Neural cell (in vitro differentiated cells): ENCODE data around the gene MUS81. TPM values are rescaled to one million over a fixed set of nuclear protein-coding genes. Genes with fewer than 3 reads are reported as not detected.
"Not testable (repeated sequence)": the region's sequence is repeated elsewhere in the genome, so short reads cannot be mapped to it uniquely, and the experiment has no call there.

Source experiments
- H2AFZ ChIP-seq: fragments of 200-600, 300-800 bp; sonication (generic), shearing (Covaris generic); 2 replicates; pipeline ENCODE4 v1.6.0; 2014; ENCODE audit warnings: low read depth, mild to moderate bottlenecking, antibody characterized with exemption, low read length, moderate library complexity
- H3F3A ChIP-seq: fragments of 200-600 bp; shearing (Covaris generic); 2 replicates; pipeline ENCODE4 v1.6.1; 2016; ENCODE audit warnings: mild to moderate bottlenecking, moderate library complexity, mixed read lengths, antibody characterized with exemption, low read length; ENCODE audit not compliant: insufficient read depth, poor library complexity, severe bottlenecking
- H3K27ac ChIP-seq: fragments of 200-600, 300-800 bp; sonication (generic), shearing (Covaris generic); 2 replicates; pipeline ENCODE4 v1.5.1; 2014; ENCODE audit warnings: mild to moderate bottlenecking, low read length, moderate library complexity
- H3K27me3 ChIP-seq: fragments of 300-800, 200-600 bp; sonication (generic), shearing (Covaris generic); 2 replicates; pipeline ENCODE4 v1.6.0; 2014; ENCODE audit warnings: mild to moderate bottlenecking, low read depth, low read length, moderate library complexity; ENCODE audit not compliant: insufficient read depth
- H3K36me3 ChIP-seq: fragments of 300-800, 200-600 bp; sonication (generic), shearing (Covaris generic); 2 replicates; pipeline ENCODE4 v1.5.1; 2014; ENCODE audit warnings: mild to moderate bottlenecking, antibody characterized with exemption, low read length, moderate library complexity; ENCODE audit not compliant: insufficient read depth
- H3K4me2 ChIP-seq: fragments of 300-800, 200-600 bp; sonication (generic), shearing (Covaris generic); 2 replicates; pipeline ENCODE4 v1.6.0; 2014; ENCODE audit warnings: mild to moderate bottlenecking, low read length
- H3K4me3 ChIP-seq: fragments of 300-800, 200-600 bp; sonication (generic), shearing (Covaris generic); 2 replicates; pipeline ENCODE4 v1.5.1; 2014; ENCODE audit warnings: mild to moderate bottlenecking, low read length, moderate library complexity
- H3K79me2 ChIP-seq: fragments of 200-600 bp; shearing (Covaris generic); replicated peaks from 2 replicates; pipeline ENCODE4 v1.6.0; 2014; ENCODE audit warnings: mild to moderate bottlenecking, low read length, moderate library complexity; ENCODE audit not compliant: insufficient read depth
- H3K9ac ChIP-seq: fragments of 300-800, 200-600 bp; sonication (generic), shearing (Covaris generic); 2 replicates; pipeline ENCODE4 v1.6.1; 2016; ENCODE audit warnings: mild to moderate bottlenecking, low read length, mixed read lengths
- H3K9me2 ChIP-seq: fragments of 200-600 bp; shearing (Covaris generic); 2 replicates; pipeline ENCODE4 v1.6.1; 2016; ENCODE audit warnings: mild to moderate bottlenecking, low read length, mixed read lengths; ENCODE audit not compliant: insufficient read depth
- H3K9me3 ChIP-seq: fragments of 200-600, 300-800 bp; sonication (generic), shearing (Covaris generic); 2 replicates; pipeline ENCODE4 v1.6.1; 2016; ENCODE audit warnings: mild to moderate bottlenecking, mixed run types, low read length, moderate library complexity, mixed read lengths
- H4K20me1 ChIP-seq: fragments of 200-600 bp; shearing (Covaris generic); 2 replicates; pipeline ENCODE4 v1.6.1; 2016; ENCODE audit warnings: mild to moderate bottlenecking, mixed run types; ENCODE audit not compliant: insufficient read depth
- CTCF ChIP-seq: fragments of 450-650 bp; IDR thresholded peaks from 2 replicates; pipeline ENCODE4 v1.5.1; 2014; ENCODE audit warnings: antibody characterized with exemption, mild to moderate bottlenecking, moderate library complexity; ENCODE audit not compliant: poor library complexity, severe bottlenecking
- EP300 ChIP-seq: fragments of 450-650 bp; conservative IDR thresholded peaks from 2 replicates; pipeline ENCODE4 v1.6.1; 2014; ENCODE audit warnings: antibody characterized with exemption, mild to moderate bottlenecking, moderate library complexity; ENCODE audit not compliant: poor library complexity, severe bottlenecking
- EZH2 ChIP-seq: fragments of 200-600, 300-800 bp; shearing (Covaris generic), sonication (generic); IDR thresholded peaks from 2 replicates; pipeline ENCODE4 v1.6.1; 2014; ENCODE audit warnings: antibody characterized with exemption, low read length, borderline replicate concordance, mild to moderate bottlenecking; ENCODE audit not compliant: insufficient read depth, poor library complexity, severe bottlenecking
- MXI1 ChIP-seq: fragments of 450-650 bp; conservative IDR thresholded peaks from 2 replicates; pipeline ENCODE4 v1.6.1; 2014; ENCODE audit warnings: antibody characterized with exemption, mild to moderate bottlenecking; ENCODE audit not compliant: poor library complexity, severe bottlenecking
- POLR2AphosphoS5 ChIP-seq: IDR thresholded peaks from 2 replicates; pipeline ENCODE4 v1.6.1; 2012
- RAD21 ChIP-seq: fragments of 450-650 bp; conservative IDR thresholded peaks from 2 replicates; pipeline ENCODE4 v1.6.1; 2014; ENCODE audit warnings: antibody characterized with exemption, mild to moderate bottlenecking, moderate library complexity
- REST ChIP-seq: IDR thresholded peaks from 2 replicates; pipeline ENCODE4 v1.6.1; 2012; ENCODE audit warnings: borderline replicate concordance
- SMC3 ChIP-seq: fragments of 450-650 bp; conservative IDR thresholded peaks from 2 replicates; pipeline ENCODE4 v1.6.1; 2014; ENCODE audit warnings: antibody characterized with exemption, mild to moderate bottlenecking, moderate library complexity; ENCODE audit not compliant: poor library complexity
- TAF1 ChIP-seq: IDR thresholded peaks from 2 replicates; pipeline ENCODE4 v1.6.1; 2012; ENCODE audit warnings: low read depth
- polyA plus RNA-seq: library from polyadenylated mRNA; depleted of rRNA; stranded (reverse); fragments of >200 nt; gene quantifications from 2 replicates; pipeline ENCODE4 v1.2.3, GENCODE V29; 2014

MUS81 gene
- polyA plus RNA-seq, 1 donor from 2014 or later: 183 TPM

DNA sequence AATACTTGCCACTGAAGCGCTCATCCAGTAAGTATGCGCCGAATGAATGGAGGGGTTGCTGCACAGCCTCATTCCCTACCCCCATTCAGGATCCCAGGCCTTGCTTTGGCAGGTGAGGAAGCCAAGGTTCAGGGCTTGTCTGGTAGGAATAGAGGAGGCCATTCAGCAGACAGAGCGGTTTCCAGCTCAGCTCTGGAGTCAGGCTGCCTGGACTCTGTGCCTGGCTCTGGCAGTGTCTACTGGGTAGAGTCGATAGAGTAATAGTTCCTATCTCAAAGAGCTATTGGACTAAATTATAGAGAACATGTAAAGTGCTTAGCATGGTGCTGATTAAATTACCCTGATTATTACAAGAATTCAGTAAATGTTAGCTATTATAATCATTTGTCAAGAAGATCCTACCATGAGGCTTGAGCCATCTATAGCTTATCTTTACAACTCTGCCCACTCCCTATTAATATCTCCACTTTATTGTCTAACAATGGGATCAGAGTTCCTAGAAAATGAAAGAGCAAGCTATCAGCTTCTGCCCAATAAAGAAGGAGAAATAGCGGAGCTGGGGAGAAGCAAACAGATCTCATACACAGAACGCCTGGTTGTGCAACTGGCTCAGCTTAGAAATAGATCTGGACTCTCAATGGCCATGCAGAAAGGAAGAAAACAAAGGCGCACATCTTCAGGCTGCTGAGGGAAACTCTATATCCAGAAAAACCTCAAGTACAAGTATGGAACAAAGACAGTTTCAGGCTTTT is 33.1 kb upstream of the MUS81 start:
- Histone ChIP-seq H3K4me2 (no peak overlapping the region), H3F3A (no peaks in the 10 kb centered on the region), H3K27ac (no peak overlapping the region), H3K9ac (no peak overlapping the region), H2AFZ (no peak overlapping the region), H3K79me2 (no peaks in the 10 kb centered on the region), H3K36me3 (no peaks in the 10 kb centered on the region), H3K9me2 (no peaks in the 10 kb centered on the region), H3K27me3 (no peaks in the 10 kb centered on the region), H3K9me3 (no peaks in the 10 kb centered on the region), H3K4me3 (no peak overlapping the region), H4K20me1 (no peaks in the 10 kb centered on the region)
- TF ChIP-seq RAD21 (no peak), MXI1 (no peak), TAF1 (no peak), EZH2 (no peak), EP300 (no peak), SMC3 (no peak), POLR2AphosphoS5 (no peak), CTCF (no peak), REST (no peak)

- H3K4me3 ChIP-seq: no peak overlapping the region
- no peak overlapping the region for H3K4me2 ChIP-seq
- no peaks in the 10 kb centered on the region for H3K9me3 ChIP-seq
- no peaks in the 10 kb centered on the region for H3K9me2 ChIP-seq
- H3K36me3 ChIP-seq: no peaks in the 10 kb centered on the region
- peaks cover 4% of the 10 kb centered on the region for H3K79me2 ChIP-seq
- H3K27me3 ChIP-seq: no peaks in the 10 kb centered on the region
- H3F3A ChIP-seq: no peaks in the 10 kb centered on the region
- no peak overlapping the region for H3K9ac ChIP-seq
- H2AFZ ChIP-seq: no peak overlapping the region
- no peaks in the 10 kb centered on the region for H4K20me1 ChIP-seq
- H3K27ac ChIP-seq: no peak overlapping the region
- TF ChIP-seq CTCF (no peak), REST (no peak)
Measured at GRCh38 chr11:65829459-65829858, 30.8 kb upstream of the MUS81 start.

DNA sequence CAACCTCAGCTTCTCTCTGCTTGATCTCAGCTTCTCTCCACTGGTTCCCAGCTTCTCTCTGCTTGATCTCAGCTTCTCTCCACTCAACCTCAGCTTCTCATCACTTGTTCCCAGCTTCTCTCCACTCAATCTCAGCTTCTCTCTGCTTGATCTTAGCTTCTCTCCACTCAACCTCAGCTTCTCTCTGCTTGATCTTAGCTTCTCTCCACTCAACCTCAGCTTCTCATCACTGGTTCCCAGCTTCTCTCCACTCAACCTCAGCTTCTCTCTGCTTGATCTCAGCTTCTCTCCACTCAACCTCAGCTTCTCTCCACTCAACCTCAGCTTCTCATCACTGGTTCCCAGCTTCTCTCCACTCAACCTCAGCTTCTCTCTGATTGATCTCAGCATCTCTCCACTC is 28.0 kb upstream of the MUS81 start:
- H3K27me3 ChIP-seq, H3K4me2 ChIP-seq, H3K36me3 ChIP-seq, H3K9me2 ChIP-seq, H3K79me2 ChIP-seq, H3K9me3 ChIP-seq, H2AFZ ChIP-seq, H3F3A ChIP-seq, H3K4me3 ChIP-seq, H3K9ac ChIP-seq, H3K27ac ChIP-seq, H4K20me1 ChIP-seq: not testable (repeated sequence)
